OCI-LY3 (cell line): ENCODE data around the gene ZNF277.

Source experiments
- EZH2phosphoT487 ChIP-seq: fragments of 200-600 bp; shearing (Covaris generic); IDR thresholded peaks from 2 replicates; pipeline ENCODE4 v1.6.1; 2018; ENCODE audit warnings: antibody characterized with exemption, mixed run types, low read depth
- TF ChIP-seq, protein P1 (sequence below): fragments of 200-600, 300-600 bp; sonication (generic); IDR thresholded peaks from 2 replicates; pipeline ENCODE4 v1.5.1; 2014; ENCODE audit warnings: antibody characterized with exemption, low read length, low read depth

DNA sequence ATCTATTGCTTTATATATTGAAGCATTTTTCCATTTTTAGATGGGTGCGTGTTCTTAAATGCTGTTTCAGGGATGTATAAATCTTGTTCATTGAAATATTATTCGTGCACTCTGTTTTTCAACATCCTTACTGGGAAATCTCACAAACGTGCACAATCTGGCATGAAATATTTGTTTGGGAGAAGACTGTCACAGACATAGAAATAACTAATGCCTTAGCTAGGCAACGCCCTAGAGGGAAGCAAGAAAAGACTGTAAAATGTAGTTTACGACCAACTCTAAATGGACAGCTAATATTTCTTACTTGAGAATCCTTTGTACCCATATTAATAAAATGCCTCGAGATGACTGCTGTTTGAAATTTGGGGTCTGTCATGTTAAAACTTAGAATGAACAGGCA, 9.2 kb upstream of the ZNF277 start:
- TF ChIP-seq, protein P1, sequence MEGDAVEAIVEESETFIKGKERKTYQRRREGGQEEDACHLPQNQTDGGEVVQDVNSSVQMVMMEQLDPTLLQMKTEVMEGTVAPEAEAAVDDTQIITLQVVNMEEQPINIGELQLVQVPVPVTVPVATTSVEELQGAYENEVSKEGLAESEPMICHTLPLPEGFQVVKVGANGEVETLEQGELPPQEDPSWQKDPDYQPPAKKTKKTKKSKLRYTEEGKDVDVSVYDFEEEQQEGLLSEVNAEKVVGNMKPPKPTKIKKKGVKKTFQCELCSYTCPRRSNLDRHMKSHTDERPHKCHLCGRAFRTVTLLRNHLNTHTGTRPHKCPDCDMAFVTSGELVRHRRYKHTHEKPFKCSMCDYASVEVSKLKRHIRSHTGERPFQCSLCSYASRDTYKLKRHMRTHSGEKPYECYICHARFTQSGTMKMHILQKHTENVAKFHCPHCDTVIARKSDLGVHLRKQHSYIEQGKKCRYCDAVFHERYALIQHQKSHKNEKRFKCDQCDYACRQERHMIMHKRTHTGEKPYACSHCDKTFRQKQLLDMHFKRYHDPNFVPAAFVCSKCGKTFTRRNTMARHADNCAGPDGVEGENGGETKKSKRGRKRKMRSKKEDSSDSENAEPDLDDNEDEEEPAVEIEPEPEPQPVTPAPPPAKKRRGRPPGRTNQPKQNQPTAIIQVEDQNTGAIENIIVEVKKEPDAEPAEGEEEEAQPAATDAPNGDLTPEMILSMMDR = no peak
- TF ChIP-seq EZH2phosphoT487 = no peak
